GM12878 (cell line): ENCODE measurements around the gene HMGCLL1. TPM values are rescaled to one million over a fixed set of nuclear protein-coding genes. Genes with fewer than 3 reads are reported as not detected.

Experiments
- HCFC1 ChIP-seq: fragments of 150-350 bp; IDR thresholded peaks from 2 replicates; pipeline ENCODE4 v1.6.1; 2014; ENCODE audit warnings: low read length
- SIX5 ChIP-seq: IDR thresholded peaks from 2 replicates; pipeline ENCODE4 v1.6.1; 2011; ENCODE audit warnings: mild to moderate bottlenecking, low read depth, low read length, moderate library complexity; ENCODE audit not compliant: severe bottlenecking
- SUZ12 ChIP-seq: fragments of 200-600 bp; sonication (generic); IDR thresholded peaks from one replicate; pipeline ENCODE4 v1.6.1; 2018; ENCODE audit warnings: antibody characterized with exemption, mild to moderate bottlenecking; ENCODE audit not compliant: unreplicated experiment
- TCF3 ChIP-seq: IDR thresholded peaks from 2 replicates; pipeline ENCODE4 v1.6.1; 2012; ENCODE audit warnings: low read depth, mild to moderate bottlenecking, low read length, borderline replicate concordance; ENCODE audit not compliant: insufficient read depth
- ZNF207 ChIP-seq: fragments of 450-650 bp; IDR thresholded peaks from 2 replicates; pipeline ENCODE4 v1.6.1; 2014; ENCODE audit warnings: antibody characterized with exemption, mild to moderate bottlenecking, borderline replicate concordance
- polyA plus RNA-seq, 11 experiments: library from polyadenylated mRNA; depleted of rRNA in 4 of 11; unstranded in 6 of 11; stranded (reverse) in 5 of 11; fragments of >200 nt; fragmentation: Nextera tagmentation in 4 of 11; fragmentation: Illumina TruSeq in 1 of 11; extraction: Ambion mirVana in 4 of 11; extraction: Trizol in 1 of 11; gene quantifications; 1 replicate in 1 of 11; 2 replicates in 10 of 11; pipeline versions ENCODE4 v1.2.1 to v1.2.3, GENCODE V29; 2011 to 2016; ENCODE audit warnings: inconsistent platforms in 2 of 11, missing spikeins in 2 of 11, low read depth in 1 of 11
- total RNA-seq, 4 experiments: library from RNA; depleted of rRNA in 3 of 4; stranded (reverse); fragments of >200 nt in 3 of 4; fragmentation: Illumina TruSeq in 1 of 4; extraction: Trizol in 1 of 4; gene quantifications; 2 replicates each; pipeline versions ENCODE4 v1.2.1 to v1.2.3, GENCODE V29; 2013 to 2021
- TF ChIP-seq, protein P1 (sequence below): IDR thresholded peaks from 2 replicates; pipeline ENCODE4 v1.6.1; 2011; ENCODE audit warnings: borderline replicate concordance, low read depth, mild to moderate bottlenecking, moderate library complexity, low read length; ENCODE audit not compliant: insufficient read depth, poor library complexity, severe bottlenecking
- TF ChIP-seq, protein P2 (sequence below): fragments of 450-650 bp; IDR thresholded peaks from 2 replicates; pipeline ENCODE4 v1.6.1; 2016; ENCODE audit warnings: mild to moderate bottlenecking, moderate library complexity, borderline replicate concordance
- TF ChIP-seq, protein P3 (sequence below): fragments of 450-650 bp; conservative IDR thresholded peaks from 2 replicates; pipeline ENCODE4 v1.6.1; 2017; ENCODE audit warnings: mild to moderate bottlenecking, moderate library complexity
- TF ChIP-seq, protein P4 (sequence below): fragments of 450-650 bp; formaldehyde crosslinking; IDR thresholded peaks from 2 replicates; pipeline ENCODE4 v1.4.0; 2022; ENCODE audit warnings: mild to moderate bottlenecking, moderate library complexity

Gene HMGCLL1
- total and polyA plus RNA-seq, 10 of the 15 experiments (the other 5 are each of a cell fraction or from before 2014, with no cell fraction given): not detected

DNA sequence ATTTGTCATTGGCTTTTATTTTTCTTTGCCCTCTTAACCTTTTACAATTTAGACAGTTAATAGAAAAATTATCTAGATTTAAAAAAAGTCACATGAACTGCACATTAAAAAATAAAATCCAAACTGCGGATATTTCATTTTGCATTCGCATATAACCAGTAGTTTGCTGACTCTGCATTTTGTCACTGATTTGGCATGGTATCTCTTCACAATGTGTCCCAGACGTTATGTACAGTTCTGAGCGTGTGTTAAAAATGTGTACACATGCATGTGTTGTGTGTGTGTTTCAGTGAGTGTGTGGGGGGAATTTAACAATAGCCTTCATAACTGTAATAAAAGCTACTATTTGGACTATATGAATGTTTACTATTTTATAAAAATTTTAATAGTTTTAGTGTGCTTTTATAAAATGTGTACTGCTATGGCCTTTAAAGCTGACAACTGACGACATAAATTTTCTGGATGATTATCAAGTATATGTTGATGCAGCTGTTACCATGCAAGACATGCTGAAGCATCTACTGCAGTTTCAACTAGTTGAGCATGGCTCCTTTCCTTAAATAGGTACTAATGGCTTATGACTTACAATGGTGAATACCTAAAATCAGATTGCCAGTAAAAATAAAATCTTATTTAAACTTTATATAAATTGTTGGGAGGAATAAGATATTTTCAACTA, 67.7 kb downstream of the HMGCLL1 start (continued):
- TF ChIP-seq, protein P1, sequence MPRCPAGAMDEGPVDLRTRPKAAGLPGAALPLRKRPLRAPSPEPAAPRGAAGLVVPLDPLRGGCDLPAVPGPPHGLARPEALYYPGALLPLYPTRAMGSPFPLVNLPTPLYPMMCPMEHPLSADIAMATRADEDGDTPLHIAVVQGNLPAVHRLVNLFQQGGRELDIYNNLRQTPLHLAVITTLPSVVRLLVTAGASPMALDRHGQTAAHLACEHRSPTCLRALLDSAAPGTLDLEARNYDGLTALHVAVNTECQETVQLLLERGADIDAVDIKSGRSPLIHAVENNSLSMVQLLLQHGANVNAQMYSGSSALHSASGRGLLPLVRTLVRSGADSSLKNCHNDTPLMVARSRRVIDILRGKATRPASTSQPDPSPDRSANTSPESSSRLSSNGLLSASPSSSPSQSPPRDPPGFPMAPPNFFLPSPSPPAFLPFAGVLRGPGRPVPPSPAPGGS: no peak
- TF ChIP-seq SUZ12: no peak
- TF ChIP-seq HCFC1: no peak
- TF ChIP-seq, protein P2, sequence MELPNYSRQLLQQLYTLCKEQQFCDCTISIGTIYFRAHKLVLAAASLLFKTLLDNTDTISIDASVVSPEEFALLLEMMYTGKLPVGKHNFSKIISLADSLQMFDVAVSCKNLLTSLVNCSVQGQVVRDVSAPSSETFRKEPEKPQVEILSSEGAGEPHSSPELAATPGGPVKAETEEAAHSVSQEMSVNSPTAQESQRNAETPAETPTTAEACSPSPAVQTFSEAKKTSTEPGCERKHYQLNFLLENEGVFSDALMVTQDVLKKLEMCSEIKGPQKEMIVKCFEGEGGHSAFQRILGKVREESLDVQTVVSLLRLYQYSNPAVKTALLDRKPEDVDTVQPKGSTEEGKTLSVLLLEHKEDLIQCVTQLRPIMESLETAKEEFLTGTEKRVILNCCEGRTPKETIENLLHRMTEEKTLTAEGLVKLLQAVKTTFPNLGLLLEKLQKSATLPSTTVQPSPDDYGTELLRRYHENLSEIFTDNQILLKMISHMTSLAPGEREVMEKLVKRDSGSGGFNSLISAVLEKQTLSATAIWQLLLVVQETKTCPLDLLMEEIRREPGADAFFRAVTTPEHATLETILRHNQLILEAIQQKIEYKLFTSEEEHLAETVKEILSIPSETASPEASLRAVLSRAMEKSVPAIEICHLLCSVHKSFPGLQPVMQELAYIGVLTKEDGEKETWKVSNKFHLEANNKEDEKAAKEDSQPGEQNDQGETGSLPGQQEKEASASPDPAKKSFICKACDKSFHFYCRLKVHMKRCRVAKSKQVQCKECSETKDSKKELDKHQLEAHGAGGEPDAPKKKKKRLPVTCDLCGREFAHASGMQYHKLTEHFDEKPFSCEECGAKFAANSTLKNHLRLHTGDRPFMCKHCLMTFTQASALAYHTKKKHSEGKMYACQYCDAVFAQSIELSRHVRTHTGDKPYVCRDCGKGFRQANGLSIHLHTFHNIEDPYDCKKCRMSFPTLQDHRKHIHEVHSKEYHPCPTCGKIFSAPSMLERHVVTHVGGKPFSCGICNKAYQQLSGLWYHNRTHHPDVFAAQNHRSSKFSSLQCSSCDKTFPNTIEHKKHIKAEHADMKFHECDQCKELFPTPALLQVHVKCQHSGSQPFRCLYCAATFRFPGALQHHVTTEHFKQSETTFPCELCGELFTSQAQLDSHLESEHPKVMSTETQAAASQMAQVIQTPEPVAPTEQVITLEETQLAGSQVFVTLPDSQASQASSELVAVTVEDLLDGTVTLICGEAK: no peak
- TF ChIP-seq, protein P3, sequence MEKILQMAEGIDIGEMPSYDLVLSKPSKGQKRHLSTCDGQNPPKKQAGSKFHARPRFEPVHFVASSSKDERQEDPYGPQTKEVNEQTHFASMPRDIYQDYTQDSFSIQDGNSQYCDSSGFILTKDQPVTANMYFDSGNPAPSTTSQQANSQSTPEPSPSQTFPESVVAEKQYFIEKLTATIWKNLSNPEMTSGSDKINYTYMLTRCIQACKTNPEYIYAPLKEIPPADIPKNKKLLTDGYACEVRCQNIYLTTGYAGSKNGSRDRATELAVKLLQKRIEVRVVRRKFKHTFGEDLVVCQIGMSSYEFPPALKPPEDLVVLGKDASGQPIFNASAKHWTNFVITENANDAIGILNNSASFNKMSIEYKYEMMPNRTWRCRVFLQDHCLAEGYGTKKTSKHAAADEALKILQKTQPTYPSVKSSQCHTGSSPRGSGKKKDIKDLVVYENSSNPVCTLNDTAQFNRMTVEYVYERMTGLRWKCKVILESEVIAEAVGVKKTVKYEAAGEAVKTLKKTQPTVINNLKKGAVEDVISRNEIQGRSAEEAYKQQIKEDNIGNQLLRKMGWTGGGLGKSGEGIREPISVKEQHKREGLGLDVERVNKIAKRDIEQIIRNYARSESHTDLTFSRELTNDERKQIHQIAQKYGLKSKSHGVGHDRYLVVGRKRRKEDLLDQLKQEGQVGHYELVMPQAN: no peak
- TF ChIP-seq TCF3: no peak
- TF ChIP-seq SIX5: no peak
- TF ChIP-seq, protein P4, sequence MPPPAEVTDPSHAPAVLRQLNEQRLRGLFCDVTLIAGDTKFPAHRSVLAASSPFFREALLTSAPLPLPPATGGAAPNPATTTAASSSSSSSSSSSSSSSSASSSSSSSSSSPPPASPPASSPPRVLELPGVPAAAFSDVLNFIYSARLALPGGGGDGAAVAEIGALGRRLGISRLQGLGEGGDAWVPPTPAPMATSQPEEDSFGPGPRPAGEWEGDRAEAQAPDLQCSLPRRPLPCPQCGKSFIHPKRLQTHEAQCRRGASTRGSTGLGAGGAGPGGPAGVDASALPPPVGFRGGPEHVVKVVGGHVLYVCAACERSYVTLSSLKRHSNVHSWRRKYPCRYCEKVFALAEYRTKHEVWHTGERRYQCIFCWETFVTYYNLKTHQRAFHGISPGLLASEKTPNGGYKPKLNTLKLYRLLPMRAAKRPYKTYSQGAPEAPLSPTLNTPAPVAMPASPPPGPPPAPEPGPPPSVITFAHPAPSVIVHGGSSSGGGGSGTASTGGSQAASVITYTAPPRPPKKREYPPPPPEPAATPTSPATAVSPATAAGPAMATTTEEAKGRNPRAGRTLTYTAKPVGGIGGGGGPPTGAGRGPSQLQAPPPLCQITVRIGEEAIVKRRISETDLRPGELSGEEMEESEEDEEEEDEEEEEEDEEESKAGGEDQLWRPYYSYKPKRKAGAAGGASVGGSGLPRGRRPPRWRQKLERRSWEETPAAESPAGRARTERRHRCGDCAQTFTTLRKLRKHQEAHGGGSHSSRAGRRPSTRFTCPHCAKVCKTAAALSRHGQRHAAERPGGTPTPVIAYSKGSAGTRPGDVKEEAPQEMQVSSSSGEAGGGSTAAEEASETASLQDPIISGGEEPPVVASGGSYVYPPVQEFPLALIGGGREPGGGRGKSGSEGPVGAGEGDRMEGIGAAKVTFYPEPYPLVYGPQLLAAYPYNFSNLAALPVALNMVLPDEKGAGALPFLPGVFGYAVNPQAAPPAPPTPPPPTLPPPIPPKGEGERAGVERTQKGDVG (CRISPR knock-in tag): no peak
- no peak for TF ChIP-seq ZNF207
